NCI-H510A treated with DMSO at 0.1 percent for 48 hours (cell line): ENCODE results near the gene NBPF9.
"Not testable (repeated sequence)": the region's sequence is repeated elsewhere in the genome, so short reads cannot be mapped to it uniquely, and the experiment has no call there.

Experiments used
- DNase-seq: peaks from one replicate; lab custom pipeline; 2025; lab: John Stamatoyannopoulos, UW

NBPF9 gene

DNA sequence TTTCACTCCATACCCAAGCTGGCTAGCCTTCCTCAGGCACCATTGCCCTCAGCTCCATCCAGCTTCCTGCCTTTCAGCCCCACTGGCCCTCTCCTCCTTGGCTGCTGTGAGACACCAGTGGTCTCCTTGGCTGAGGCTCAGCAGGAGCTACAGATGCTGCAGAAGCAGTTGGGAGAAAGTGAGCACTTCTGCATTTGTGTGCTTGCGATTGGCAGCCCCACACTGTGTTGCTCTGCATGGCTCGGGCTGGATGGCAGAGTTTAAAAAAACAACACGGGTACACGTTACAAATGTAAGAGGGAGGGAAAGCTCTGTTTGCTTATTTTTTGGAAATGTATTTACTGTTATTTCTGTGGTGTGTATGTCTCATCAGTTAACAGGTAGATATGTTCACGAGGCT is 90.8 kb downstream of the NBPF9 start:
- DNase-seq: not testable (repeated sequence)

GRCh38 chr1:149009761-149010160 is 93.6 kb downstream of the NBPF9 start:
- not testable (repeated sequence) for DNase-seq

GRCh38 chr1:149008769-149009168 is 94.6 kb downstream of the NBPF9 start:
- not testable (repeated sequence) for DNase-seq

GRCh38 chr1:149008326-149008725 is 95.0 kb downstream of the NBPF9 start:
- DNase-seq: not testable (repeated sequence)
